Loucy (cell line): ENCODE data around the gene ZNF688.

ENCODE experiments used
- EZH2phosphoT487 ChIP-seq: fragments of 200-600 bp; IDR thresholded peaks from 2 replicates; pipeline ENCODE4 v1.6.1; 2018; ENCODE audit warnings: antibody characterized with exemption, mild to moderate bottlenecking, moderate library complexity, borderline replicate concordance
- TF ChIP-seq, protein P1 (sequence below): fragments of 200-600 bp; sonication (generic); conservative IDR thresholded peaks from 2 replicates; pipeline ENCODE4 v1.5.1; 2014; ENCODE audit warnings: mild to moderate bottlenecking, antibody characterized with exemption, low read length

DNA sequence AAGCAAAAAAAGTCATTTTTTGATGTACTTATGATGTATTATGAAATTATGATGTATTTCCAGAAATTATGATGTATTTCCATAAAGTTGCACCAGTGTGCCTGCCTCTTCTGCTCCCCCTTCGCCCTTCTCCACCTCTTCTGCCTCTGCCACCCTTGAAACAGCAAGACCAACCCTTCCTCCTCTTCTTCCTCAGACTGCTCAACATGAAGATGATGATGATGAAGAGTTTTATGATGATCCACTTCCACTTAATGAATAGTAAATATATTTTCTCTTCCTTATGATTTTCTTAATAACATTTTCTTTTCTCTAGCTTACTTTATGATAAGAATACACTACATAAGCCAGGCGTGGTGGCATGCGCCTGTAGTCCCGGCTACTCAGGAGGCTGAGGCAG, 21.4 kb upstream of the ZNF688 start:
- TF ChIP-seq, protein P1, sequence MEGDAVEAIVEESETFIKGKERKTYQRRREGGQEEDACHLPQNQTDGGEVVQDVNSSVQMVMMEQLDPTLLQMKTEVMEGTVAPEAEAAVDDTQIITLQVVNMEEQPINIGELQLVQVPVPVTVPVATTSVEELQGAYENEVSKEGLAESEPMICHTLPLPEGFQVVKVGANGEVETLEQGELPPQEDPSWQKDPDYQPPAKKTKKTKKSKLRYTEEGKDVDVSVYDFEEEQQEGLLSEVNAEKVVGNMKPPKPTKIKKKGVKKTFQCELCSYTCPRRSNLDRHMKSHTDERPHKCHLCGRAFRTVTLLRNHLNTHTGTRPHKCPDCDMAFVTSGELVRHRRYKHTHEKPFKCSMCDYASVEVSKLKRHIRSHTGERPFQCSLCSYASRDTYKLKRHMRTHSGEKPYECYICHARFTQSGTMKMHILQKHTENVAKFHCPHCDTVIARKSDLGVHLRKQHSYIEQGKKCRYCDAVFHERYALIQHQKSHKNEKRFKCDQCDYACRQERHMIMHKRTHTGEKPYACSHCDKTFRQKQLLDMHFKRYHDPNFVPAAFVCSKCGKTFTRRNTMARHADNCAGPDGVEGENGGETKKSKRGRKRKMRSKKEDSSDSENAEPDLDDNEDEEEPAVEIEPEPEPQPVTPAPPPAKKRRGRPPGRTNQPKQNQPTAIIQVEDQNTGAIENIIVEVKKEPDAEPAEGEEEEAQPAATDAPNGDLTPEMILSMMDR, result no peak
- no peak for TF ChIP-seq EZH2phosphoT487
